GM12874 (cell line): ENCODE data around the gene TAS2R38.

ENCODE experiments used
- CTCF ChIP-seq: IDR thresholded peaks from 2 replicates; pipeline ENCODE4 v1.5.1; 2011; ENCODE audit warnings: low read depth, mild to moderate bottlenecking, control low read depth, low read length, moderate library complexity; ENCODE audit not compliant: insufficient read depth

The TAS2R38 gene

DNA sequence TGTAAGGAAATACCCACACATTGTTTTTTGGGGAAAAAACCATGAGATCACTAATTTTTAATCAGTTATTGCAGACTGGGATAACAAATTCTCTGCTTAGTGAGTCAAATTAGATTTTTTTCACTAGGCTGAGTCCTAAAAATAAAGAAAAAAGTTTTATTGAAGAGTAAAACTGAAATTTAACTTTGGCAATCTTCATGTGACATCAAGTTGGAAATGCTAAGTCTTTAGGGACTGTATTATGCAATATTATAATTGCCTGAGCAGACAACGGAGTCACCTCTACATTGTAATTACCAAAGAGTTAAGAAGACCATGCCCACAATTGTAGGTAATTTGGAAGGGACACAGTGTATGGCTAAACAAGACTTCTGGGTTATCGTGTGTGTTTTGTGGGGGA lies 24.6 kb downstream of the TAS2R38 start:
- no peak for TF ChIP-seq CTCF

DNA sequence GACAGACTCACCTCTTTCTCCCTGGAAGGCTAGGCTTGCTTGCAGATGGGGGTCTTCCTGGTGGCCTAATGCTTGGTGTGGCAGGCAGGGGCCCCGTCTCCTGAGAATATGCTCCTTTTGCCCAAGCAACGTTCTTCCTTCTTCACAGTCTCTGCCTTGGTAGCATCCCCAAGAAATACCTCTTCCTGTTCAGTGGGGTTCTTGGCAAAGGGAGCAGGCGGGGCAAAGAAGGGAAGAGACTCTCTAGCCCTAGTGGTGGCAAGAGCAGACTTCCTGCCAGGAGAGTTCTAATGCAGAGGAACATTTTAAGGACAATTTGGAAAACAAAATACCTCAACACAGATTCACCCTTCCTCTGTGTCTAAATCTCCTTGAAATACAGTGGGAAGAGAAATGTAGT lies 26.8 kb downstream of the TAS2R38 start, which contains the start of gene CLEC5A:
TSS of gene CLEC5A (minus strand) at position 179 of the 400 bp plus-strand sequence. CDS start 682 bp downstream, outside the sequence.
- TF ChIP-seq CTCF: no peak

DNA sequence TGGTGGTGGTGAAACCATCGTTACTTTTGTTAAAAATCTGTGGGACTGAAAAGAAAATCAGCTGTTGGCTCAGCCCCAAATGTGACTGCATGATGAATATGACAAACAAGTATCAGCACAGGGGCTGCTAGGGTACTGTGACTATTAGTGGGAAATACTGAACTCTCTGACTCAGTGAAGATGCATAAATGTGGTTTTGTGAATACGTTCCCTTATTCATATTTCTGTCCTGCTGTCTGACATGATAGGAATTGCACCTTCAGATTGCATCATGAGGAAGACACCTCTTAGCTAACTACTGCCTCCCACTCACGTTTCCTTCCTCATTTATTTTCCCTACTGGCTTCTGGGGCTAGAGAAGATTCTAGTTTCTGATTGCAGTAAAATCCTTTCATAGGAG lies 28.2 kb downstream of the TAS2R38 start:
- TF ChIP-seq CTCF: no peak

DNA sequence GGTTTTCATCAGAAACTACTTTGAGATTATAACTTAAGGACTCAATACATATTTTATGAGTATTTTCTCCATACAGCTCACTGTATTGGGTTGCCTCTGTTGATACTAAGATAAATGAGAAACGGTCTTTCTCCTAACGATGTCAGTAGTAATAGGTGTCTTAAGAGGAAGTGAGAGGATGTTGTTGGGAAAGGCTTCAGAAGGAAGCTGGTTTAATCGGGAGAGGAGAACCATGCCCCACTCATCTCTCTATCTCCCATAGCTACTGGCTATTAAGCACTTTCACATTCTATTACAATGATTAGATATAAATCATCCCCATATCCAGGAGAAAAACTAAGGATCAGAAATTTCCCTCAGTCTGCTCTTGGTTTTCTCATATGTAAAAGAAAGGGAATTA lies 28.8 kb downstream of the TAS2R38 start:
- no peak for TF ChIP-seq CTCF

GRCh38 chr7:141943846-141944245 lies 29.7 kb downstream of the TAS2R38 start:
- no peak for TF ChIP-seq CTCF

DNA sequence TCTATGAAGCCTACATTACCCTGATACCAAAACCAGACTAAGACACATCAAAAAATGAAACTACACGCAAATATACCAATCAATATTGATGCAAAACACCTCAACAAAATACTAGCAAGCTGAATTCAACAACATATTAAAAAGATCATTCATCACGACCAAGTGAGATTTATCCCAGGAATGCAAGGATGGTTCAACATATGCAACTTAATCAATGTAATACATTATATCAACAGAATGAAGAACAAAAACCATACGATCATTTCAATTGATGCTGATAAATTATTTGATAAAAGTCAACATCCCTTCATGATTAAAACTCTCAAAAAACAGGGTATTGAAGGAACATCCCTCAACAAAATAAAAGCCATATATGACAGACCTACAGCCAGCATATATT lies 32.5 kb downstream of the TAS2R38 start:
- TF ChIP-seq CTCF: no peak

- TF ChIP-seq CTCF: no peak
Measured at GRCh38 chr7:141930211-141930610, 43.4 kb downstream of the TAS2R38 start.

- no peak for TF ChIP-seq CTCF
Measured at GRCh38 chr7:141928845-141929195, 44.8 kb downstream of the TAS2R38 start.
